NCI-H187 (cell line): ENCODE data around the gene SRC.

Source experiments
- DNase-seq, 2 experiments: peaks; one replicate each; lab custom pipeline; 2025; lab: John Stamatoyannopoulos, UW

Gene SRC

GRCh38 chr20:37430044-37430443, 84.1 kb downstream of the SRC start:
- DNase-seq: peak in 1 of 2 experiments; percentile 29

GRCh38 chr20:37430778-37431460, 85.0 kb downstream of the SRC start:
- peak in 1 of 2 experiments; percentile 18 for DNase-seq

GRCh38 chr20:37431786-37432185, 85.8 kb downstream of the SRC start:
- DNase-seq: no peak

GRCh38 chr20:37432606-37433005, 86.7 kb downstream of the SRC start:
- DNase-seq: no peak

GRCh38 chr20:37435607-37436006, 89.7 kb downstream of the SRC start:
- no peak for DNase-seq

GRCh38 chr20:37436527-37437186, 90.7 kb downstream of the SRC start:
- DNase-seq: no peak

GRCh38 chr20:37437676-37438075, 91.7 kb downstream of the SRC start:
- DNase-seq: no peak

- DNase-seq: no peak
These were observed 92.7 kb downstream of the SRC start for GRCh38 chr20:37438464-37439222.

- DNase-seq: no peak
These were observed 93.4 kb downstream of the SRC start for GRCh38 chr20:37439223-37439933.

GRCh38 chr20:37441023-37441422, 95.1 kb downstream of the SRC start:
- no peak for DNase-seq

GRCh38 chr20:37442547-37442946, 96.6 kb downstream of the SRC start:
- DNase-seq: no peak

GRCh38 chr20:37442986-37443385, 97.0 kb downstream of the SRC start:
- no peak for DNase-seq

GRCh38 chr20:37443596-37443995, 97.7 kb downstream of the SRC start:
- DNase-seq: no peak

GRCh38 chr20:37445041-37445440, 99.1 kb downstream of the SRC start:
- no peak for DNase-seq

- no peak for DNase-seq
These were observed 100.5 kb downstream of the SRC start for GRCh38 chr20:37446286-37447032.

GRCh38 chr20:37447688-37448087, 101.7 kb downstream of the SRC start:
- no peak for DNase-seq

GRCh38 chr20:37449276-37449675, 103.3 kb downstream of the SRC start:
- DNase-seq: no peak

GRCh38 chr20:37450344-37450743, 104.4 kb downstream of the SRC start:
- DNase-seq: no peak

GRCh38 chr20:37451616-37452015, 105.7 kb downstream of the SRC start:
- DNase-seq: no peak

GRCh38 chr20:37452236-37452635, 106.3 kb downstream of the SRC start:
- DNase-seq: no peak

GRCh38 chr20:37453288-37453687, 107.3 kb downstream of the SRC start:
- DNase-seq: no peak

- no peak for DNase-seq
These were observed 107.9 kb downstream of the SRC start for GRCh38 chr20:37453836-37454235.
